GM19023 (cell line): ENCODE data around the gene PLN.

Experiments
- ATAC-seq: cut with Tn5 transposase; IDR thresholded peaks from one replicate; pipeline ENCODE4 v1.9.1; 2021; ENCODE audit warnings: mild to moderate bottlenecking, moderate library complexity; ENCODE audit not compliant: unreplicated experiment

Gene PLN

DNA sequence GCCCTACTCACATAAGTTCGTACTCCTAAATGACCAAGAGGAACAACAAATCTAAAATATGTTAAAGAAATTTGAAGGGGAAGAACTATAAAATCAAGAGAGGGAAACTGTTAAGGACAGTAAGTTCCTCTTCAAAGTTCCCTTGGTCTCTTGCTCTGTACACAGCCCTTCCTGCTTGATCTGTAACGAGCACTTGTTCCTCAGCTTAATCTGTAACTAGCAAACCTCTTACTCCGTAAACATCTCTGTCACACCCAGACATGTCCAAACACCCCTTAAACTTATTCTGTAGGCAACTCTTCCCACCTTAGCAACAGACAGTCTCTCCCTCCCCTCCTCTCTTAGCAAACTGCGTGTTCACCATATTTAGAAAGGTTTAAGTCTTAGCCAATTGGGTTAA lies 29.9 kb downstream of the PLN start:
- no peak for ATAC-seq

DNA sequence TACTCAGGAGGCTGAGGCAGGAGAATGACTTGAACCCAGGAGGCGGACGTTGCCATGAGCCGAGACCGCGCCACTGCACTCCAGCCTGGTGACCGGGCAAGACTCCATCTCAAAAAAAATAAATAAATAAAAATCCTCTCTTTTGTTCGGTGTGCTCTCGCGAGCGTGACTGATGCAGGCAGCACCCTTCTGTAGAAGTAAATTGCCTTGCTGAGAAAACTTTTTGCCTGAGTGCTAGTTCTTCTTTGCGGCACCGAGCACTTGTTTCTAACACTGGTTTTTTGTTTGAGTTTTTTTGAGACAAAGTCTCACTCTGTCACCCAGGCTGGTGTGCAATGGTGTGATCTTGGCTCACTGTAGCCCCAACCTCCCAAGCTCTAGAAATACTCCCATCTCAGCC lies 30.5 kb downstream of the PLN start:
- ATAC-seq: no peak

DNA sequence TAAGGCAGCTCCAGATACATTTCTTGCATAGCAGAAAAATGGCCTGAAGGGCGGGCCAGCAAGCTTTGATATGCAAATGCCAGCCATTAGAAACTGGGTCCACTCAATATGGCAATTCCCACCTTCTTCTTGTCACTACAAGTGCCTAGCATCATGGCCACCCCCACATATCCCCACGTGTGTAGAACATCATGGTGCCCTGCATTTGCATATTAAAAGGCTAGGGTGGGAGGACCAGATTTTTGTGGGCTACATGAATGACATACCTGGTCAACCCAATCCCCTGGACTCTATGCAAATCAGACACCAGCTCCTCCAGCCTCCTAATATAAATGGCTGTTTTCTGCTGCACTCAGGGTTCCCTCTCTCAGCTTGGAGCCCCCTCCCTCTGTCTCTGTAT lies 31.7 kb downstream of the PLN start:
- ATAC-seq: no peak

DNA sequence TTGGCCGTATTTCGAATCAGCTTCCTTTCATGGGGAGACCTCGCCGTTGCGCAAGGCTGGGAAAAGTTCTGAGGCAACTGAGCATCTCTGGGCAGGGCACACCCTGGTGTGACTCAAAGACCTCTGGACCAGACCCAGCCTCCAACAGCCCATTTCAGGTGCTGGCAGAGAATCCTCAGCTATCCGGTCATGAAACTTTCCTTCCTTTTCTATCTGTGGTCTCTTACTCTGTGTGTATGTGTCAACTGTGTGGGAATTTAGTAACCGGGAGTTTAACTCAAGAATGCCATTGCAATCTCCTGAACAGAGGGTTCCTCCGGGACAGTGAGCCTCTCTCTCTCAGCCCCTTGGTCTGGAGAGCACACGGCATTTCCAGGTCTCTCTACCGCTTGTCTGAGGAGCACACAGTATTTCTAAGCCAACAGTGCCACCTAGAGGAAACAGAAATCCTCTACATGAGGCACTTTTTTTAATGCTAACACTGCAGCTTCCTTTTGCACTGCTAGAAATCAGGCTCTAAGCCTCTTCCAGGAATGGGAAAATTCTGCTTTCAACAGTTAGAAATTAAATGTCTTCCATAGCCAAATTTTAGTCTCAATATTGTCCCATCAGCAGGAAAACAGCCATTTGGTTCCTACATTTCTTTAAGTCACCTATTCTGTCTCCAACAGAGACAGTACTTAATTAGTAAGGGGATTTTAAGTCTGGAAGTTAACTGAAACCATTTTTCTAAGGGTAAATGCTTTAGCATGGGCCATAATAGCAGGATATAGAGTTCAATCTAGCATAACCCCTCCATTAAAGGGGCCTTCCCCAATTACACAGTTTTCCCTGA lies 32.7 kb downstream of the PLN start:
- ATAC-seq: no peak

DNA sequence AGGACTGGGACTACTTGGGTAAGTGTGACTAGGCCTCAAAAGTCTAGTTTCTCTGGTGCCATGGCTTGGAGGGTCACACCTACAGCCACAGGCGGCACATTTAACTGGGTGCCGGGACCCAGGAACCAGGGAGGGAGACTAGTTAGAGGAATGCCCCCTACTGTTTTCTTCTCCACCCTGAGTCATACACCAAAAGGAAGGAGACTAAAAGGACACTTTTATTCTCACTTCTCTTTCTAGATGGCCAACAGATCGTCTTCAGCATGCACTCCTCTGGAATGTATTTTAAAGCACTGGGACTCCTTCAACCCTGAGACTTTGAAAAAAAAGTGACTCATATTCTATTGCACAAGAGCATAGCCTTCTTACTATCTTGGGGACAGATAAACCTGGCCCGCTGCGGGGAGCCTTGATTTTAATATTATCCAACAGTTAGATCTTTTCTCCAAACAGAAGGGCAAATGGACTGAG lies 33.4 kb downstream of the PLN start:
- no peak for ATAC-seq

DNA sequence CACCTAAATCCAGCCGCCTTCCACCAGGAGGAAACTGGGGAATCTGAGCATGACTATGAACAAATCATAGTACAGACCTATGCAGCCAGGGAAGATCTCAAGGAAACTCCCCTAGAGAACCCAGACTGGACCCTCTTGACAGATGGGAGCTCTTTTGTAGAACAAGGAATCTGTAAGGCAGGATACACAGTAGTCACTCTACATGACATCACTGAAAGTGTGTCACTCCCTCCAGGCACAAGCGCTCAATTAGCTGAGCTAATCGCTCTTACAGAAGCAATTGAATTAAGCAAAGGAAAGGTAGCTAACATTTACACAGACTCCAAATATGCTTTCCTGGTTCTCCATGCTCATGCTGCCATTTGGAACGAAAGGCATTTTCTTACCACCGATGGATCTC lies 36.8 kb downstream of the PLN start:
- ATAC-seq: no peak

DNA sequence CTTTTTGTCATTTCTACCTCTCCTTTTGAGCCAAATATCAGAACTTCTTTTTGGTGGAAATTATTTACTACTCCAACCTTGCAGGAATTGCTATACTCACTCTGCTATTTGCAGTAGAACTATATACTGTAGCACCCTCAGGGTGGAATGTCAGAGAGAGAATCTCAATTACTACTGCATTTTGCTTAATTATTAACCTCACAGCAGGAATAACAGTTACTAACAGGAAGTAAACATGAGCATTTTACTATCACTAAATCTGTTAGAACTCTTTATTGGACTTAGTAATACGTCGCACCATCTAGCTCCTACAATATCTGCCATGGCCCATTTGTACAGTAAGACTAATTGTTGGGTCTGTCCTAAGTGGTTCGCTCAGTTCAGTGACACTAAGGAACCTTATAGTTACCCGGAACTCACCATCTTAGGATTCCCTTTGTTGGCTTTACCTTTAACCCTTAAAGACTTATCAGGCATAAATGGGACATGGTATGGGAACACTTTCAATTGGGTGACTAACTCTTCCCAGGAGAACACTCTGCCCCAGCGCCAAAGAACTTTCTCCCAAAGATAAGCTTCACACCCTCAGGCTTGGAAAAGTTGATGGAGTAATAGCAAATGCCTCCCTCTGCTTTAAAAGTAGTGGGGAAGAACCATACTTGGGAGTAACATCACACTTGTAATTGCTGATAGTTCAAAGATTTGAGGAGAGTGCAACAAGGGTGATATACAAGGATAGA lies 38.8 kb downstream of the PLN start:
- no peak for ATAC-seq

DNA sequence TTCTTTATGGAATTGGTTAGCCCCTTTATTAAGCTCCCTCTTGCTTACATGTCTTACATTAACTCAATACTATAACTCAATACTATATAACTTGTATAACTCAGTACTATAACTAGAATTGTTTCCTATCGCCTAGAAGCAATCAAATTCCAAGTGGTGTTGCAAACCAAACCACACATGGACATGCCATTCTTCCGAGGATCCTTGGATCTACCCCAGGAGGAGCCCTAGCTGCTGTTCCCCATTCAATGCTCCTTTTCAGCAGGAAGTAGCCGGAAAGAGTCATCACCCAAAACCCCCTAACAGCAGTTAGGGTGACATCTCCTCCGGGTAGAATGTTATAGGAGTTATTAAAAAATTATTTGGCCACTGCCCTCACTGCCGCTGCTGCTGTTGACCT lies 40.5 kb downstream of the PLN start:
- no peak for ATAC-seq

DNA sequence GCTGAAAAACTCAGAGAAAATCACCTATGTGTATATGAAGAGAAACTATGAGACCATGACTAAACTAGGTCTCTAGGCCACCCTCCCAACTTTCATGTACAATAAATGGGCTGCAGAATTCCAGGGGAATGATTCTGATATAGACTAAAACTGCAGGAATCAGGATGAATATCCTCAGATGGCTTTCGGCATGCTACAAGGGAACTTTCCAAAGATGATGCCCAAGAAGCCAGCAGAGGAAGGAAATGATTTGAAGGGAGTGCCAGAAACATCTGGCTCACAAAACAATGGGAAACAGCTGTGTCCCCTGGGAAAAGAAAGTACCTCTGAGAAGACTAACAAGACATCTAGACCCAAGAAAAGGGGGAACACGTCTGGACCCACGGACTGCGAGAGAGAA lies 41.1 kb downstream of the PLN start:
- no peak for ATAC-seq

DNA sequence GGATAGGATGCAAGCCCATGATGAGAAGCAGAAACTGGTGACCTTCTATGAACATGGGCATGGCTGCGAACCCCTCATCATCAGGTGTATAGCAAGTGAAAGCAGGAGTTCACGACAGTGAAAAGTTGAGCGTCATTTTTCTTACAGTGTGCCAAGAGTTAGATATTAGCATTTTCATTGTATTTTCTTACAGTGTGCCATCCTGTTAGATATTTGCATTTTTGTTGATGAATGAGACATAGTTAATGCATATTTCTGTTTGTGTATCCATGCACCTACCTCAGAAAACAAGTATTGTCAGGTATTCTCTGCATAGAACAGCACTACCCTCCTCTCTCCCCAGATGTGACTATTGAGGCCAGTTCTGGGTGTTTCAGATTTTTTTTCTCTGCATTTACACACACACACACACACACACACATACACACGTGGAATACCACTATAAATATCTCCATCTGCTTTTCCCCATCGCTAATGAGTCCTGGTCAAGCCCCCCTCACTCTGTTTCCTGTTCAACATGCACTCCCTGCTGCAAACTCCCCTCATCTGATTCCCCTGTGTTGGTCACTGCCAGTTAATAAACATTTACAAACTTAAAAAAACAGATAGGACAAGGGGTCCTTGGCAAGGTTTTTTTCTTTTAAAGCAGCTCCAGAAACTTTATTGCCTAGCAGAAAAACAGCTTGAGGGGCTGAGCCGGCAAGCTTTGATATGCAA lies 41.7 kb downstream of the PLN start:
- ATAC-seq: no peak

DNA sequence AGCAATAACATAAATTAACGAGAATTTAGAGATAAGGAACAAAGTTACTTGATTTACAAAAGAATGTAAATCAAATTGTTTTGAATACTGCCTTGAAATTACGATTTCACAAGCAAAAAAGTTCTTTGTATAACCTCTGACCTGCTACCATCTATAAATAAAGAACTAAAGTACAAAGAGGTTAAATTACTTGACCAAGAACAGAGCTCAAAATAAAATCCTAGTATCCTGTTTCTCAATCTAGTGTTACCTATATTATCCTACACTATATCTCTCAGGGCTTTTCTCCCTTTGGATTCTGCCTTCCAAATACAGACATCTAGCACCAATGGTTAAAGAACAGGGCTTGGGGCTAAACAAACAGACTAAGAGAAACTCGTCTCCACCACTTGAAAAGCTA lies 43.8 kb downstream of the PLN start:
- no peak for ATAC-seq

DNA sequence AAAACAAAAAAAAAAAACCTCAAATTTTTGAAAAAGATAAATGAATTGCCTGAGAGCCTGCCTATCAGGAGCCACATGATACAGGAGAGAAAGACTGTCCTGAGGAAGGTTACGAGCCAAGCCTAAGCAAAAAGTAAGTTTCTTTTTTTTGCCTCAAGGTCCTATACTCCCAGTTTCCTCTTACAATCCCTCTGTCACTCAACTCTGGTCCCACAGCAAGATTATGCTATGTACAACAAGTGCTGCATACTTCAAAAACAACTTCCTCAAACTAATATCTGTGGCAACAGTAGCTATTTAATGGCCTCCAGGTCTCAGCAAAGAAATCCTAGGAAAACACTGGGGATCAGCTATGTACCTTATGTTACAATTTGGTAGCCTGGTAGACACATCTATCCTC lies 46.8 kb downstream of the PLN start:
- ATAC-seq: no peak

DNA sequence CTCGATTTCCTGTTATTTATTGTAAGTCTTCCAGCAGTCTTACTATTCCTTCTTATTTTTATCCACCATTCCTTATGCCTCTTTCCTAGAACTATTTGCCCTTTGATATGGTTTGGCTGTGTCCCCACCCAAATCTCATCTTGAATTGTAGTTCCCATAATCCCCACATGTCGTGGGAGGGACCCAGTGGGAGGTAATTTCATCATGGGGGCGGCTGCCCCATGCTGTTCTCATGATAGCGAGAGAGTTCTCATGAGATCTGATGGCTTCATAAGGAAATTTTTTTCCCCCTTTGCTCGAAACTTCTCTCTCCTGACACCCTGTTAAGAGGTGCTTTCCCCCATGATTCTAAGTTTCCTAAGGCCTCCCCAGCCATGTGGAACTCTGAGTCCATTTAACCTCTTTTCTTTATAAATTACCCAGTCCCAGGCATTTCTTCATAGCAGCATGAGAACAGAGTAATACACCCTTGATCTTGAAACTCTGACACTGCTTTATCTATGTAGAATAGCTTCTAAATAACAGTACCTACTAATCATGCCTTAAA lies 48.8 kb downstream of the PLN start:
- ATAC-seq: no peak

DNA sequence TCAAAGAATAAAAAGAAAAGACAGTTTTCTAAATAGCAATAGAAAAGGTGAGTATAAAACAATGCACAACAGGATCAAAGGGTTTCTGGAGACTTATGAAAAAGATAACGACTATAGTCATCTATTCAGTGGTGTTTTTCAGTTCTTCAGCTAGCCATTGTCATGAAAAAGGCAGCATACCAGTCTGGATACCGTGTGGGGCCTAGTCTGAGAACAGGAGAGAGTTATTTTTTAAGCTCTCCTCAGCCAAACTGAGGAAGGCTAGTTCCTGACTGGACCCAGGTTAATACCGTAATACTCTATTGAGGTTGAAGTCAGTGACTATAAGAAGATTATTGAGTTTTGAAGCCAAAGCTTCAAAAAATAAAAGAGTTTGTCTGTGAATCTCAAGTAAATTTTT lies 49.5 kb downstream of the PLN start:
- ATAC-seq: no peak

DNA sequence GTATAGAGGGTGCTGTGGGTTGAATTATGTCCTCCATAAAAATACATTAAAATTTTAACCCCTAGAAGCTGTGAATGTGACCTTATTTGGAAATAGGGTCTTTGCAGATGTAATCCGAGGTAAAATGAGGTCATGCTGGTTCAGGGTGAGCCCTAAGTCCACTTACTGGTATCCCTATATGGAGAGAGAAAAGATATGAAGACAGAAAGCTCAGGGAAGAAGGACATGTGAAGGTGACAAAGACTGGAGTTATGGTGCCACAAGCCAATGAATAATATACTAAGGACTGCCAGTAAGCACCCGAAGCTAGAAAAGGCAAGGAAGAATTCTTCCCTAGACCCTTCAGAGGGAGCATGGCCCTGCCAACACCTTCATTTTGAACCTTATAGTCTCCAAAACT lies 50.2 kb downstream of the PLN start:
- ATAC-seq: no peak

DNA sequence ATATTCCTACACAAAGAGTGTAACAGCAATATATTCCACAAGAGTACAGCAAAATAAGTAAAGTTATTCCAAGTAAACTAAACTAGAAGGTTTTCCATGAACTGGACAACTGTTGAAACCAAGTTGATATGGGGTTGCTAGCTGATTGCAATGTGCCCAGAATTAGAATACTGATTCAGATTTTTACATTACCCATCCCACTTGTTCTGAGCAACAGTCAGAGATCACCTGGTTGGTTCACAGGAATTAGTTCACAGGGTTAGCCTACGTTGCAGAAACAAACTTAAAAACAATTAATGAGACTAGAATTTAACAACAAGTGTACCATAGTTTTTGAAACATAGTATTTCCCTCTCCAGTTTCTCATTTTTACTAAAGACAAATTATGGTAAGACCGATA lies 54.2 kb downstream of the PLN start:
- no peak for ATAC-seq

DNA sequence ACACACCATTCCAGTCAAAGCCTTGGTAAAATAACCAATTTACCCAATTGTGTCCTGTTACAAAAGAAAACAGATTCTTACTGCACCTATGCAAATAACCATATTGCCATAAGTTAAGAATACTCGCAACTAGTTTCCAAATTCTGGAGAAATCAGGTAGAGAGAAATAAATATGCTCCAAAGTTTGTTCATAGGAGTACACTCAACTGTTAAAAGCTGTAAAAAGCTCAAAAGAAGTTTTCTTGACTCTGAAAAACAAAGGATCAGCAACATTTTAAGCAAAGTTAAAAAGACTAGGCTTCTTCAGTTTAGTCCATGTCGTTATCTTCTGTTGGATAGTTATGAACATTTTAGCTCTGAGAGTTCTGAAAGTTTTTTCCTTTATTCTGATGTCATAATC lies 55.3 kb downstream of the PLN start:
- ATAC-seq: no peak

DNA sequence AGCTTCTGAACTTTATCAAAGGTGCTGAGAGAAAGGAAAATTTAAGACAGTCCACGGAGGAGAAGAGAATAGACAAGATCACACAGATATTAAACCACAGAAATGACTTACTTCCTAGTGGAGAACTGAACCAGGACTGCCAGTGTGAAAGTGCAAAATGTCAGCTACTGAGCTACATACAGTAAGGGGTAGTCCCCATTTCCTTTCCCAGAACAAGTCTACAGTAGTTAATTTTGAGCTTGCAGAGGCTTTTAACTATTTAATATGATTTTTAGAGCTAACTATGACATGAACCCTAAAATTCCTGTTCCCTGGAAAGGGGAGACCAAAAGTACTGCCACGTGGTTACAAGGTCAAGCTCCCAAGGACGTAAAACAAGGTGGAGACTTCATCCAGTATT lies 58.2 kb downstream of the PLN start:
- ATAC-seq: no peak

DNA sequence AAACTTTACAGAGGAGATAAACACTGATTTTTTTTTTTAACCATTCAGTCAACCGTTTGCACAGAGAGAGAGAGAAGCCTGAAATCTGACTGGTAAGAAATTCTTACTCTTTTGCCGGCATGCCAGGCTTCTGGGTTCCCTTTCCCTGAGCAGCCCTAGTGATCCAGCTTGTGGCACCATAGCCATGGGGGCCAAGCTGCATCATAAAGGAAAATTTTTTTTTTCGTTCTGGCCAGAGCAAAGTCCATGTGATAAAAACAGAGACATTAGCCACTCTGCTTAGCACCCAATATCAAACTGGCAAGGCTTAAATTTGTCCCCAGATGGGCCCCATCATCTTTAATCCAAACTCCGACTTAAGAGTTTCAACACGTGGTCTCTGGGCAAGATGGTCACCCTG lies 58.8 kb downstream of the PLN start:
- no peak for ATAC-seq
